Stimulated activated CD8-positive, alpha-beta memory T cell treated with anti-CD3 and anti-CD28 coated beads, Interleukin-2, amount 100 ng/mL, for 48 hours (primary cell): ENCODE results near the gene MMD.
A peak's percentile ranks its signal among the peaks of the same experiment; 100 is the strongest.
"Not testable (repeated sequence)": the region's sequence is repeated elsewhere in the genome, so short reads cannot be mapped to it uniquely, and the experiment has no call there.

Experiments
- DNase-seq, 2 donors: peaks; one replicate each; pipeline ENCODE4 v3.0.0-alpha.2; 2020; ENCODE audit warnings: low read depth in 2 of 2

MMD gene, protein sequence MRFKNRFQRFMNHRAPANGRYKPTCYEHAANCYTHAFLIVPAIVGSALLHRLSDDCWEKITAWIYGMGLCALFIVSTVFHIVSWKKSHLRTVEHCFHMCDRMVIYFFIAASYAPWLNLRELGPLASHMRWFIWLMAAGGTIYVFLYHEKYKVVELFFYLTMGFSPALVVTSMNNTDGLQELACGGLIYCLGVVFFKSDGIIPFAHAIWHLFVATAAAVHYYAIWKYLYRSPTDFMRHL

DNA sequence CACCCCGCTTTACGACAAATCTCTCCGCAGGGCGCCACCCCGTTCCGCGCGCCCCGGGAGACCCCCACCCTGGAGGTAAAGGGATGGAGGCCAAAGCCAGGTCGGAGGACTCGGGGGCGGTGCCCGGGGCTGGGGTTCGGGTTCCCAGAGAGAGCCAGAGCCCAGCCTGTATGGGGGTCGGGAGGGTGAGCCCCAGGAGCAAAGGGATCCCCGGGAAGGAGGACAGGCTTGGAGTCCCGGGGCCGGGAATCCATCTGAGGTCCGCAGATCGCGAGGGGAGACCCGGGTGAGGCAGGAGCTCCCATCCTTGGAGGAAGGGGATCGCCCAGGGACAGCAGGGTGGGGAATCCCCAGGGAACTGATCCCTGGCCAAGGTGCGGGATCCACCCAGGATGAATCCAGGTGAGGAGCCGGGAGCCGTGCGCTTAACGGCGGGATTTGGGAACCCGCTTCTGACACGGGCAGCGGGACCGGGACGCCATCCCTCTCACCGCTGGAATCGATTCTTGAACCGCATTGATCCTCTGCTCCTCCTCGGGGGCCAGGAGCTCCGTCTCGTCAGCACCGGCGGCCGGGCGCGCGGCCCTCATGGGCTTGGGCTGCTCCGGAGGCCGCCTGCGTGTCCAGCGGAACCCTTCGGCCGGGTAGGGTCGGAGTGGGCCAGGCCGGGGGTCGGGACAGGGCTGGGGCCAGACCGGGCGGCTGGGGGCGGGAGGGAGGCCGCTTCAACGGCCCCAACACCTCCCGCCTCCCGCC lies at the start of gene MMD:
Gene MMD (minus strand): TSS at position 657 of the 756 bp plus-strand sequence. CDS start 140 bp downstream, at position 517.
- no peak for DNase-seq

DNA sequence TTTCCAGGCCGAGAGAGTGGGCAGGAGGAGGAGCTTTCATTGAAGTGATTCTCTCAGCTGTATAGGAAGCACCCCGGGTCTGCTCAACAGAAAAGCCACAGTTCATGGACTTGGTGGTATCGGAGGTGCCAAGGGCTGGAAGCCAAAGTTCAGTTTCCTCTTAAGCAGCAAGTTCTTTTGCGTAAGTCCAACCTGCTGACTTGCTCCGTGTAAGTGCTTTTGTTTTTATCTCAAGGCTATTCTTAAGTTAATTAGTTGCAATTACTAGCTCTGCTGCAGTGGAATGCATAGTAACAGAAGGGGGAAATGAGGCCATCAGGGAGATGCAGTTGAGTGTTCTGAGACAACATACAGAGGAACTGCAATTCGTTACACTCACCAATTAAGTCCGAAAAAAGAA lies 45.0 kb upstream of the MMD start:
- DNase-seq = no peak

DNA sequence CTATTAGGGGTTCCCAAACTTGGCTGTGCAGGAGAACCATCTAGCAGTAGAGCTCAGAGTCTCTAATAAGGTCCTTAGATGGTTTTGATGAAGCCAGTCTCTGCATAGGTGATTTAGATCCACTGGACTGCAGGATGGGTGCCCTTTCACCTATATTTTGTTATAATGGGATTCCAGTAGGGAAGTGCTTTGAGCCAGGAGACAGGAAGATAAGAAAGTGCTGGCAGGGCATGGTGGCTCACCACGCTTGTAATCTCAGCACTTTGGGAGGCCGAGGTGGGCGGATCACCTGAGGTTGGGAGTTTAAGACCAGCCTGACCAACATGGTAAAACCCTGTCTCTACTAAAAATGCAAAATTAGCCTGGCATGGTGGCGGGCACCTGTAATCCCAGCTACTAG lies 44.1 kb upstream of the MMD start:
- not testable (repeated sequence) for DNase-seq

DNA sequence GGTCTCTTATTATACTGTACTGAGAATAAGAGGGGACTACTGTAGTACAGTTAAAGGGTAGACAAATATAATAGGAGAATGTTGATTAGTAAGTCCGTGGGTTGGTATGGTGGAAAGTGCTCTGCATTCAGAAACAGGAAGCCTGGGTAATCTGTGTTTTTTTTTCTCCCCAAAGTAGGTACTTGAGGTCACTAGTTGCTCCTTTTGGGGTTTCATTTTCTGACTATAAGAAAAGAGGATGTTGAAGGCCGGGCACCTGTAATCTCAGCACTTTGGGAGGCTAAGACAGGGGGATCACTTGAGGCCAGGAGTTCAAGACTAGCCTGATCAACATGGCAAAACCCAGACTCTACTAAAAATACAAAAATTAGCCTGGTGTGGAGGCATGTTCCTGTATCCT lies 42.0 kb upstream of the MMD start:
- DNase-seq = no peak

DNA sequence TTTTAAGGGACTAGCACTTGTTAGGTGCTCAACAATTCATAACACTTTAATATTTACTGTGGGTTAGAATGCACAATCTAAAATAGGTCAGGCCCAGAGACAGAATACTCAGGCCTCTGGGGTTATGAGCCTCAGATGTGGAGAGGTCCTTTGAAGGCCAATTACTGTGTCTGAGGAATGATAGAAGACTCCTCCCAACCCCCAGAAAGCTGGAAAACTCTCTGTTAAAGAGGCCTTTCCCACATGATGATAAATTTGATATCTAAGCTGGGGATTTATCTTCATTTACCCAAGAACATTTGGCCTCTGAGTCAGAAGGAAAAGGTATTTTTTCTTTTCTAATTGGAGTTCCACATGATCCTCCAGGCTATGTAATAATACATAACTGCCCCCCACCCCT lies 41.1 kb upstream of the MMD start:
- no peak for DNase-seq

DNA sequence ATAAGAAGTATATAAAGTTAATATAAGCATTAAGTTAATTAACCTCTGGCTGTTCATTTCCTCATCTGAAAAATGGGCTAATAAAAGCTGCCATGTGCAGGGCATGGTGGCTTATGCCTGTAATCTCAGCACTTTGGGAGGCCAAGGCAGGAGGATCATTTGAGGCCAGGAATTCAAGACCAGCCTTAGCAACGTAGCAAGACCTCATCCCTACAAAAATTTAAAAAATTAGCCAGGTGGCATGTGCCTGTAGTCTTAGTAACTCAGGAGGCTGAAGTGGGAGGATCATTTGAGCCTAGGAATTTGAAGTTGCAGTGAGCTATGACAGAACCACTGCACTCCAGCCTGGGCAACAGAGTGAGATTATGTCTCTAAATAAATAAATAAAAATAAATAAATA lies 40.6 kb upstream of the MMD start:
- DNase-seq = no peak

DNA sequence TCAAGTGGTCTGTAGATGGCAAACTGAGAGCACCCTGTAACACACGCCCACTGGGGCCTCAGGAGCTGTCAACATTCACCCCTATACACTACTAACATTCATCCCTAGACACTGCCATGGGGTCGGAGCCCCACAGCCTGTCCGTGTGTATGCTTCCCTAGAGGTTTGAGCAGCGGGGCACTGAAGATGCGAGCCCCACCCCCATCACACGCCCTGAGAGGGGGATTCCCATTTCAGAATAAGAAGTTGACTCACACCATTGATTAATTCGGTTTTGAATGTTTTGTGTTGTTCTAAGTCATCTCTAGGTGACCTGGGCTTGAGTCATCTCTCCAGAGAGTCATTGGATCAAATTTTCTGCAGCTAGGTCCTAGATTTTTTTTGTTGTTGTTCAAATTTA lies 37.3 kb upstream of the MMD start:
- DNase-seq = peak; percentile 48 to 57

DNA sequence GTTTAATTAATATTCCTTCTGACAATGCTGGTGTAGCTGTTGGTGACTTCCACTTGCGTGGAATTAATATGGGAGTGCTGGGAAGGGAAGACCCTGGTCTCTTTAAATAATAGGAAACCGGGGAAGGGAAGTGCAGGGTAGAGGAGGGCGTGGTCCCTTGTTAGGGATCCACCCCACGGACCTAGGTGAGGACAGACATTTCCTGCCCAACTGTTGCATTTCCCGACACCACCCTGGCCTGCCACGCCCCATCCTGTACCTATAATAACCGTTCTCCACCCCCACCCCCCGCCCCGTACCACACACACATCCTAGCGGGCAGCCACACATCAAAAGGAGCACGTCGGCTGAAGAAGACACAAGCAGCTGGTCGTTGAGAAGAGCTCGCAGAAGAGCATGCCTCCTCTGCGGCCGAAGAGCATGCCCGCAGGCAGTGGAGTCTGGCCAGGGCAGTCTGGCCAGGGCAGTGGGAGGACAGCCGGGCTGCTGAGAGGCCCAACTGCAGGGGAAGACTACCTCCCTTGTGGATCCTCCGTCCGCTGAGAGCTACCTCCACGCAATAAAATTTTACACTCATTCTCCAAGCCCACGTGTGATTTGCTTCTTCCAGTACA lies 36.8 kb upstream of the MMD start:
- no peak for DNase-seq

DNA sequence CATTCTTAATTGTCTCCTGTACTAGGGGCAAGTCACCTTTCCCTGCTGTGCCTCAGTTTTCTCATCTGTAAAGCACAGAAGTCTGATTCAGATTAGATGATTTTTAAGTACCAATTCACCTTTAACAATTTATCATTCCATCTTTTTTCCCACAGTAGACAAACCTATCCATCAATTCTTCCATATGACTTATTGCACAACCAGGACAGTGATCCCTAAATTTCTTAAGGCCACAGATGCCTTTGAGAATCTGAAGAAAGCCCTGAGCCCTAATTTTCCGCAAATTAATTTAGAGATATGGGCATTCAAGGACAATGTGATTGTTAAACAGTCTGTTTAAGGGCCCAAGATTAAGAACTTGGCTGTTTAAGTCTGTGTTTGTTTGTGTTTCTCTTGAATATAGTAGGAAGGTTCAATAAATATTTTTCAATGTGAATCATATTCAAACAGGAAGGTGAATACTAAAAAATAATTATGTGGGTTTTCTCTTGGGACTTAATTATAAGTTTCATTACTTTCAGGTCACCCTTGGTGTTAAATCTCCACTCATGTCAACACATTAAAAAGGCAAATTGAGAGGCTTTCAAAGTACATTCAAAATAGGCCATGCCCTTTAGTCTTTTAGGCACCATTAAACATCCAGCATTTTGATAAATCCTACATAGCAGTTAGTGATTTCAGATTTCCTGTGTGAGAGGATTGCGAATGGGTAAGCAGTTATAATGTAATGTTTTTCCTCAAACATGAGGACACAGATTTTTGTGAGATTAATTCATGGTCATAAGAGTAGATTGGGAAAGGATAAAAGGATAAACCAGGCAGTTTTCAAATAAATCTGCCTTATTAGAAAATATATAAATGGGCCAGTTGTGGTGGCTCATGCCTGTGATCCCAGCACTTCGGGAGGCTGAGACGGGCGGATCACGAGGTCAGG lies 34.9 kb upstream of the MMD start:
- no peak for DNase-seq

DNA sequence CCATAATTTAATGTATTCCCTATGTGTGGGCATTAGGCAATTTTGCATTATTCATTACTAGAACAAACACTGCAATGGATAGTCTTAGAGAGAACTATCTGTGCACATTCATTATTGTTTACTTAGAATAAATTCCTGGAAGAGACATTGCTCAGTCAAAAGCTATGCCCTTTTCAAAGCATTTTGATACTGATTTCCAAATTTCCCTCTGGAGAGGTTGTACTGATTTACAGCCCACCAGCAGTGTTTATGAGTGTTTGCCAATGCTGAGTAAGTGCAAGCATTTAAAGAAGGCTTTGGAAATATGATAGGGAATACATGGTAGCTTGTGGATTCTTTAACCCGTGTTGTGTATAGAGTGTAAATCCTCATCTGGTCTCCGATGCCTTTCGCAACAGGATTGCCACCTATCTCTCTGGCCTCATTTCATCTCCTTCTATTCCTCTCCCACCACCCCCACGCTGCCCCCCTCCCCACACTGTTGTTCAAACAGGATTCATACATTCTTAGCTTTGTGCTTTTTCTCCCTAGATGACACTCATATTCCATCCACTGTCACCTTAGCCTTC lies 33.4 kb upstream of the MMD start:
- no peak for DNase-seq

DNA sequence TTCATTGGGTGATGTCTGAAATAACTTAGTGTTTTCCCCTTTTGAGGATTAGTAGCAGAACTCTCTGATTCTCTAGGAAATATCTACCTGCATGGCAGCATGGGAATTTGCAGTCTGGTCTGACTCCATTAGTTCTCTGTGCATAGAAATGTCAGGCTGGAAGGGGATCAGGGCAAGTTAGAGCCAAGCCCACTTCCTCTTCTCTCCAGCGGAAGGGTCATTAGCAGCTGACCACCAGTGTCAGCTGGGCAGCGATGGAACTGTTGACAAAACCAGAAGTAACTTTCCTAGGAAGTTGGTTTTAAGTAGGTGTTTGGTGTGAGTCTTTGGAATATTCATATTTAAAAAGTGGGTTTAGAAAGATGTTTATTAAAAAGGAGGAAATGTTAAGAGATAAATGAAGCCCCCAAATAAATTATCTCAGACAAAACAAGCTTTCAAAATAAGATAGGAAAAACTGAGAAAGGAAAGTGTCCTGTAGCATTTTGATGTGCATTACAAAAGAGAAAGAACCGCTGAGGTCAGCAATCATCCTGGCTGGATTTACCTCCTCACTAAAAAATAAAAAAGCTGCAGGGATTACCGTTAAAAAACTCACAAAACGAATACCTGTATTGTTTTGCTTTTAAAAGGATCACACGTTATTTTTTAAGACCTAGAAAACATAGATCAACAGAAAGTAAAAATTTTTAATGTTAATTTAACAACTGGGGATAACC lies 32.4 kb upstream of the MMD start:
- DNase-seq = no peak

DNA sequence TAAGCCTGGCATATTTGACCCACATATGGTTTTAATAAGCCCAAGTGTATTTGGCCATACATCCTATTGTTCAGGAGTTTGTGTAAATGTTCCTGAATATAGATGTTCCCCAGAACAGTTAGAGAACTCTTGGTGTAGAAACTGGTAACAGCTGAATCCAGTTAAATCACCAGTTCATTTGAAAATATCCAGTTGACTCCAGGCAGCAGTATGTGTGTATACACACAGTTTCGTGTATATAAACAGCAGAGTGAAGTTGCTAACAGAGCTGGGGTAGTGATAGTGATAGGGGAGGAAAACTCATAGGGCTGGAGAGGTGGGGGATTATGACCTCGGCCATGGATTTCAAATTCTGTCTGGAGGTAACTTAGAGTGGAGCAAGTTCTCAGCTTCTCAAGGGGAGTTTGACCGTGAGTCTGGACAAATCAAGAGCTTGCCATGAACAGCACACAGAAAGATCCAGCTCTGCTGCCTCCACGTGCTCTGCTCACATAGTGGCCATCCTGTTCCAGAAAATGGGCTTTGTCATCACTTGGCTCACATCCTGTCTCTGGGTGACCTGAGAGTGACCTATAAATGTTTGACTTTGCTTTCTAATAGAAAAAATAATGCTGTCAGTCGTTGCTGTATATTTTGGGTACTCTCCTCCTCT lies 30.6 kb upstream of the MMD start:
- DNase-seq = no peak

DNA sequence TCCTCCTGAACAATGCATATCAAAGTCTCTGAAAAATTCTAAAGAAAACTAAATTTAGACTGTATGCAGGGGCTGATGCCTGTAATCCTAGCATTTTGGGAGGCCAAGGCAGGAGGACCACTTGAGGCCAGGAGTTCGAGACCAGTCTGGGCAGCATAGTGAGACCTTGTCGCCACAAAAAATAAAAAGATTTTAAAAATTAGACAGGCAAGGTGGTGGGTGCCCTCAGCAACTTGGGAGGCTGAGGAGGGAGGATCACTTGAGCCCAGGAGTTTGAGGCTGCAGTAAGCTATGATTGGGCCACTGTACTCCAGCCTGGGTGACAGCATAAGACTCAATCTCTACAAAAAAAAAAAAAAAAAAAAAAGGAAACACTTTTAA lies 30.1 kb upstream of the MMD start:
- DNase-seq = no peak

DNA sequence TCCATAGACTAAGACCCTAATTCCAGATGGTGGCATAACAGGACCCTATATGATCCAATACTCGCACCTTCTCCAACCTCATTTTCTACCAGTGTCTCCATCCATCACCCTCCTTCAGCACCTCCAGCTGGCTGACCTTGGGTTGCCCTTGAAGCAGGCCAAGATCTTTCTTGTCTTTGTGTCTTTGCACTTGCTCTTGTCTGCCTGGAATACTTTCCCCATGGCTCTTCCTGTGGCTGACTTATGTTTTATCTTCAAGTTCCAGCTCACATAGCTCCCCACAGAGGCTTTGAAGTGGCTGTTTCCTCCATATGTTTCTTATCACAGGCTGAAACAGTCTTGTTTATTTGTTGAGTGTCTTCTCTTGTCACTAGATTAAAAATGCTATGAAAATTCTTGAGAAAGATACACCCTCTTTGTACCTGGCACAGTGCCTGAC lies 29.6 kb upstream of the MMD start:
- DNase-seq = no peak

DNA sequence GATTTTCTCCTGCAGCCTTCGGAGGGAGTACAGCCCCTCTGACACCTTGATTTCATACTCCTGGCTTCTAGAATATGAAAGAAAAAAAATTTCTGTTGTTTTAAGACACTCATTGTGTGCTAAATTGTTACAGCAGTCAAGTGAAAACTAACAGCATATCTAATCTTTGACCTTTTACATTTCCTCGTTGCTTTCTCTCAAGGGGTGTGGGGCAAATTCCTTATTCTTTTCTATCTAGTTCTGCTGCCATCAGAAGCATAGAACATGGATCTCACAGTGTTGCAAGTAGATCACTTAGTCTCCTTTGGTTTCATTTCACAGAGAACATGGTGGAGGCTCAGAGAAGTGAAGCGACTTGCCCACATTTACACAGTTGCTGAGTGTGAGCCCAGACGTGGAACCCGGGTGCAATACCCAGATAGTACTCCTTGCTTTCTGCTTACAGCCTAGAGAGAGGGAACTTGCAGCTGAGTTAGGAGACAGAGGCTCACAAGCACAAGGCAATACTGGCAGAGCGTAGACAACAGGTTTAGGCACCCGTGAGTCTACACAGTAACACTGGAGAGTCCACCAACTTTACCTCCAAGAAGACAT lies 28.7 kb upstream of the MMD start:
- no peak for DNase-seq

DNA sequence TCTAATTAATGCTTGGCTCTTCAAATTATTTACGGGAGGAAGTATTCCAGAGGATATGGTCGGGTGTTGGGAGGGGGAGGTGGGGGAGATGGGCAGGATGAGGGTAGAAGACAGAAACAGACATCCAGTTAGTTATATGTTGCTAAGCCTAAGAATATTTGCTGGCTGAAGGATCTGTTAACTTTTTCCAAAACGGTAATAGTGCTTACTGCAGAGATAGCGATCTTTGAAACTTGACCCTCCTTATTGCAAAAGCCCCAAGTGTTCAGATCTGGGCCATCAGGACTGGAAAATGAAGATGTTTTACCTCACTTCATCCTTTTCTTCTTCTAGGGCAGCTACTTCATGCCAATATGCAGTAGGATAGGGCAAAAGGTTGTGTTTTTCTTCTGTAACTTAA lies 27.0 kb upstream of the MMD start:
- DNase-seq = no peak

DNA sequence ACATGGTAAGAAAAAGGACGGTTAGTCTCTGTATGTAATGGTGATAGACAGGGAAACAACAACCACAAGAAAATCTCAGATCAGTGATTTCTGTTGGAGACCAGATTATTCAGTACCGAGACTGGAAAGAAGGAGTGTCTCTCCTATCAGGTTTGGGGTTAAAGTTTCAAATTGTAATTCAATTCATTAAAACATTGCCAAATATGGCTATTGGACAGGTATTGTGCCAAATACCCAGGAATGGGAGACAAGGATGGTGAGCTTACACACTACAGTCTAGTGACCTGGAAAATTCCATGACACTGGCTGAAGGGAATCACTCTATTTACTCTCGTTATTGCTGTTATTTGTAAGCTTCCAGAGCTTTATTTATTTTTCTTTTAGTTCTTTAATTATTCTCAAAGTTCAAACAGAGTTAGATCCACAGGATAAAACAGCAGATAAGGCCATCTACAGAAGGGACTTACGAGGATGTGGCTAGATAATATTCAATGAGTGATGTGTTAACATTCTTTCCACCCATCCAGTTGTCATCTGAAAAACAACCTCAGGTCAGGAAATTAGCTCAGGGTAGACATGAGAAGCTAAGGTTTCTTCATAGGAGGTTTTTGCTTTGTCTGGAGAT lies 25.1 kb upstream of the MMD start:
- no peak for DNase-seq

DNA sequence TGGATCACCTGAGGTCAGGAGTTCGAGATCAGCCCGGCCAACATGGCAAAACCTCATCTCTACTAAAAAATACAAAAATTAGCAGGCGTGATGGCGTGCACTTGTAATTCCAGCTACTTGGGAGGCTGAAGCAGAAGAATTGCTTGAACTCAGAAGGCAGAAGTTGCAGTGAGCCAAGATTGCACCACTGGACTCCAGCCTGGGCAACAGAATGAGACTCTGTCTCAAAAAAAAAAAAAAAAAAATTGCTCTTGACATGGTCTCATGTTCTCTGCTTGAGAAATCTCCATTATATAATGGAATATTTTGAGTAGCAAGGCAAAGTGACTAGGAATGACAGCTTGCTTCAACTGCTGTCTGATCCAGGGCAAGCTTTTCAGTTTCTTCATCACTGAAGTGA lies 24.4 kb upstream of the MMD start:
- not testable (repeated sequence) for DNase-seq
